Stomach (tissue), 9 donors: ENCODE measurements around the gene MED10. TPM values are rescaled to one million over a fixed set of nuclear protein-coding genes. Genes with fewer than 3 reads are reported as not detected.

Source experiments
- DNase-seq, 2 donors: peaks; one replicate each; pipeline versions ENCODE4 v3.0.0 to v3.0.0-alpha.2; 2013 to 2019
- H3K27ac ChIP-seq, 5 donors: fragments of 200-600 bp in 4 of 5; sonication (generic) in 4 of 5; one replicate each; pipeline ENCODE4 v1.5.1; 2013 to 2019; ENCODE audit warnings: mild to moderate bottlenecking in 1 of 5, moderate library complexity in 1 of 5
- H3K27me3 ChIP-seq, 3 donors: fragments of 200-600 bp; sonication (generic); one replicate each; pipeline ENCODE4 v1.5.1; 2017 to 2019; ENCODE audit warnings: mixed run types in 1 of 3
- H3K36me3 ChIP-seq, 4 donors: fragments of 200-600 bp; sonication (generic); 1 replicate in 3 of 4; 2 replicates in 1 of 4; pipeline ENCODE4 v1.5.1; 2016 to 2019
- H3K4me1 ChIP-seq, 4 donors: fragments of 200-600 bp; sonication (generic); one replicate each; pipeline ENCODE4 v1.5.1; 2016 to 2019
- H3K4me3 ChIP-seq, 4 donors: fragments of 200-600 bp; sonication (generic) in 3 of 4; one replicate each; pipeline ENCODE4 v1.5.1; 2016 to 2019; ENCODE audit warnings: mild to moderate bottlenecking in 1 of 4
- H3K9me3 ChIP-seq, 4 donors: fragments of 200-600 bp; sonication (generic); one replicate each; pipeline ENCODE4 v1.5.1; 2016 to 2019
- CTCF ChIP-seq, 7 experiments: fragments of 450-650 bp in 4 of 7; fragments of 200-600 bp in 3 of 7; sonication (generic) in 3 of 7; IDR thresholded peaks; one replicate each; pipeline ENCODE4 v1.5.1; 2016 to 2019; ENCODE audit warnings: antibody characterized with exemption in 7 of 7, control low read depth in 2 of 7, mild to moderate bottlenecking in 1 of 7
- EP300 ChIP-seq: sonication (generic); formaldehyde crosslinking; IDR thresholded peaks from one replicate; pipeline ENCODE4 v1.6.1; 2017; ENCODE audit warnings: antibody characterized with exemption
- POLR2A ChIP-seq, 4 donors: fragments of 450-650 bp; IDR thresholded peaks; one replicate each; pipeline ENCODE4 v1.6.1; 2016; ENCODE audit warnings: antibody characterized with exemption in 4 of 4, control low read depth in 2 of 4, mild to moderate bottlenecking in 1 of 4, moderate library complexity in 1 of 4
- POLR2AphosphoS5 ChIP-seq, 3 donors: sonication (generic); formaldehyde crosslinking; IDR thresholded peaks; one replicate each; pipeline ENCODE4 v1.6.1; 2016; ENCODE audit warnings: antibody characterized with exemption in 3 of 3
- WGBS, 5 donors: extraction: QIAGEN DNeasy Blood & Tissue Kit in 3 of 5; methylation state at CpG; one replicate each; pipeline versions ENCODE4 v1.1.5 to v1.1.7; 2013 to 2018; 5-methylcytosine and 5-hydroxymethylcytosine counted together
- intact Hi-C: fragments of 100-400 bp; cut with DNase I; formaldehyde crosslinking; loops from one replicate; pipeline ENCODE4 v1.15.1; 2023; ENCODE audit warnings: low total_unique reads
- polyA plus RNA-seq, 3 donors: library from polyadenylated mRNA; stranded (reverse); fragments of 200-250 nt; gene quantifications; one replicate each; pipeline ENCODE4 v1.2.3, GENCODE V29; 2013
- total RNA-seq, 5 donors: library from RNA; depleted of rRNA; stranded (reverse); fragments of >200 nt; gene quantifications; one replicate each; pipeline versions ENCODE4 v1.1.0 to v1.2.3, GENCODE V29; 2014 to 2016
- donor health status: healthy with polysubstance abuse.
- donor health status: Bipolar disorder and iron deficiency.
- donor health status: healthy.

MED10 gene
- total and polyA plus RNA-seq, 8 donors, result 17.5 to 104 (median 34.3) TPM

- WGBS, 5 donors, result 89 to 95% (median 93%) methylated on average over 16 of the region's 16 CpGs
- DNase-seq, result no peak
Observed at GRCh38 chr5:6356578-6357164, 21.7 kb downstream of the MED10 start.

GRCh38 chr5:6355294-6355693, 23.1 kb downstream of the MED10 start:
- H3K4me3 ChIP-seq, result no peak overlapping the region
- H3K27me3 ChIP-seq, result no peaks in the 10 kb centered on the region
- peaks cover 0 to 49% (median 18%) of the 10 kb centered on the region in 4 donors for H3K36me3 ChIP-seq
- intact Hi-C loops, result no loop called here
- DNase-seq, result no peak
- WGBS, 5 donors, result 62 to 83% (median 71%) methylated on average over 5 to 6 of the region's 6 CpGs
- no peak for TF ChIP-seq EP300
- no peak for TF ChIP-seq CTCF (IDR thresholded peaks at IDR 0.05)
- TF ChIP-seq POLR2AphosphoS5 (IDR thresholded peaks at IDR 0.05), result no peak
- no peak for TF ChIP-seq POLR2A (IDR thresholded peaks at IDR 0.05)
- H3K27ac ChIP-seq, result no peak overlapping the region
- H3K9me3 ChIP-seq, result no peaks in the 10 kb centered on the region
- no peaks in the 10 kb centered on the region for H3K4me1 ChIP-seq

More at GRCh38 chr5:6356578-6357164, 21.7 kb downstream of the MED10 start:
- intact Hi-C loops, result no loop called here
- Histone ChIP-seq H3K9me3 (no peaks in the 10 kb centered on the region), H3K4me3 (no peak overlapping the region), H3K27ac (no peak overlapping the region), H3K27me3 (no peaks in the 10 kb centered on the region), H3K36me3 (peaks cover 0 to 46% (median 23%) of the 10 kb centered on the region in 4 donors), H3K4me1 (no peaks in the 10 kb centered on the region)
- TF ChIP-seq EP300 (no peak), POLR2A (IDR thresholded peaks at IDR 0.05) (no peak), CTCF (IDR thresholded peaks at IDR 0.05) (no peak), POLR2AphosphoS5 (IDR thresholded peaks at IDR 0.05) (no peak)

- Histone ChIP-seq H3K4me3 (no peak overlapping the region), H3K9me3 (no peaks in the 10 kb centered on the region), H3K36me3 (peaks cover 0 to 45% (median 16%) of the 10 kb centered on the region in 4 donors), H3K27me3 (no peaks in the 10 kb centered on the region), H3K27ac (no peak overlapping the region), H3K4me1 (no peaks in the 10 kb centered on the region)
- intact Hi-C loops, result no loop called here
- TF ChIP-seq POLR2AphosphoS5 (IDR thresholded peaks at IDR 0.05), result no peak
- no peak for TF ChIP-seq EP300
- TF ChIP-seq CTCF (IDR thresholded peaks at IDR 0.05), result no peak
- TF ChIP-seq POLR2A (IDR thresholded peaks at IDR 0.05), result no peak
- WGBS, 5 donors, result 59 to 75% (median 68%) methylated on average over 3 of the region's 3 CpGs
- no peak for DNase-seq
Observed at GRCh38 chr5:6354848-6355247, 23.5 kb downstream of the MED10 start.

- no peak overlapping the region for H3K27ac ChIP-seq
- intact Hi-C loops, result no loop called here
- no peaks in the 10 kb centered on the region for H3K4me1 ChIP-seq
- WGBS, 5 donors, result 85 to 94% (median 87%) methylated on average over 12 to 13 of the region's 13 CpGs
- H3K4me3 ChIP-seq, result no peak overlapping the region
- DNase-seq, result no peak
- peaks cover 0 to 36% (median 10%) of the 10 kb centered on the region in 4 donors for H3K36me3 ChIP-seq
- no peak for TF ChIP-seq EP300
- no peak for TF ChIP-seq POLR2A (IDR thresholded peaks at IDR 0.05)
- TF ChIP-seq CTCF (IDR thresholded peaks at IDR 0.05), result no peak
- TF ChIP-seq POLR2AphosphoS5 (IDR thresholded peaks at IDR 0.05), result no peak
- no peaks in the 10 kb centered on the region for H3K27me3 ChIP-seq
- no peaks in the 10 kb centered on the region for H3K9me3 ChIP-seq
Observed at GRCh38 chr5:6353602-6354302, 24.6 kb downstream of the MED10 start.
